RWPE1 (cell line): ENCODE results near the gene SLC5A9.

Experiments
- CTCF ChIA-PET: fragments of 350-600 bp; sonication (Branson Sonifier 250); formaldehyde crosslinking; extraction: SDS; loops from one replicate; lab custom pipeline; 2021; lab: Yijun Ruan, JAX
- POLR2A ChIA-PET: fragments of 400-600 bp; formaldehyde crosslinking; extraction: SDS; loops from one replicate; lab custom pipeline; 2020; ENCODE audit warnings: antibody characterized with exemption; ENCODE audit not compliant: low non-redundant PET; lab: Yijun Ruan, JAX
- DNase-seq: peaks from one replicate; pipeline ENCODE4 v3.0.0; 2012; ENCODE audit warnings: low spot score
- H3K27ac ChIP-seq: fragments of 450-650 bp; 2 replicates; pipeline ENCODE4 v1.5.1; 2017
- TF ChIP-seq, protein P1 (sequence below): fragments of 450-650 bp; conservative IDR thresholded peaks from 2 replicates; pipeline ENCODE4 v1.5.1; 2017; ENCODE audit warnings: low read depth, mild to moderate bottlenecking

SLC5A9 gene

DNA sequence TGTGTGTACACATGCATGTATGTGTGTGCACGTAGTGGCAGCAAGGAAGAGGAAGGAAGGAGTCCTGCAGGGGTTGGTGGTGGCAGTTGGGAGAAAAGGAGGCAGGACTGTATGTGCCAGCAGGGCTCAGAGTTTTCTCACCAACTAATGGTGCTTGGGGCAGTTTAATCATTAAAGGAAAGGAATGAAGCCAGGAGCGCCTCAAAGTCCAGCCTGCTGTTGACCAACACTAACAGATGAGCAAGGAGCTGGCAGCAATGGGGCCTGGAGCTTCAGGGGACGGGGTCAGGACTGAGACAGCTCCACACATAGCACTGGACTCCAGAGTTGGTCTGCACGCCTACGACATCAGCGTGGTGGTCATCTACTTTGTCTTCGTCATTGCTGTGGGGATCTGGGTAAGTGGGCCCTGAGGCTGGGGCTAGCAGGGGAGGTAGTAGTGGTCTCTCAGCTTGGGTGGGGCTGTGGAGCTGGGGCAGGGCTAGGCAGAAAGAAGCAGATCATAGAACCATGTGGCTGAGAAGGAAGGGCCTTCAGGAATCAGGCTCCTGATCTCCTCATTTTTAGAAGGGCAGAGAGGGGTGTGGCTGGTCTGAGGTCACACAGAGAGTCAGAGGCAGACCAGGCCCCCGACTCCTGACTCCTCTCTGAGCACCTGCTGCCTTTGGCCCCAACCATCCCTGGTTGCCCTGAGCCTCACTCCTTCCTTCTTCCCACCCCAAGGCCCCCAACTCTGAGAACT lies at the start of gene SLC5A9:
Gene SLC5A9, plus strand, starts transcription at position 216 of the 742 bp plus-strand sequence. Its CDS starts 21 bp downstream, at position 237.
- TF ChIP-seq, protein P1, sequence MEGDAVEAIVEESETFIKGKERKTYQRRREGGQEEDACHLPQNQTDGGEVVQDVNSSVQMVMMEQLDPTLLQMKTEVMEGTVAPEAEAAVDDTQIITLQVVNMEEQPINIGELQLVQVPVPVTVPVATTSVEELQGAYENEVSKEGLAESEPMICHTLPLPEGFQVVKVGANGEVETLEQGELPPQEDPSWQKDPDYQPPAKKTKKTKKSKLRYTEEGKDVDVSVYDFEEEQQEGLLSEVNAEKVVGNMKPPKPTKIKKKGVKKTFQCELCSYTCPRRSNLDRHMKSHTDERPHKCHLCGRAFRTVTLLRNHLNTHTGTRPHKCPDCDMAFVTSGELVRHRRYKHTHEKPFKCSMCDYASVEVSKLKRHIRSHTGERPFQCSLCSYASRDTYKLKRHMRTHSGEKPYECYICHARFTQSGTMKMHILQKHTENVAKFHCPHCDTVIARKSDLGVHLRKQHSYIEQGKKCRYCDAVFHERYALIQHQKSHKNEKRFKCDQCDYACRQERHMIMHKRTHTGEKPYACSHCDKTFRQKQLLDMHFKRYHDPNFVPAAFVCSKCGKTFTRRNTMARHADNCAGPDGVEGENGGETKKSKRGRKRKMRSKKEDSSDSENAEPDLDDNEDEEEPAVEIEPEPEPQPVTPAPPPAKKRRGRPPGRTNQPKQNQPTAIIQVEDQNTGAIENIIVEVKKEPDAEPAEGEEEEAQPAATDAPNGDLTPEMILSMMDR, result no peak
- no peak for DNase-seq
- CTCF ChIA-PET, result no interaction called here
- H3K27ac ChIP-seq, result no peak within 1 kb of the TSS
- POLR2A ChIA-PET, result no interaction called here

DNA sequence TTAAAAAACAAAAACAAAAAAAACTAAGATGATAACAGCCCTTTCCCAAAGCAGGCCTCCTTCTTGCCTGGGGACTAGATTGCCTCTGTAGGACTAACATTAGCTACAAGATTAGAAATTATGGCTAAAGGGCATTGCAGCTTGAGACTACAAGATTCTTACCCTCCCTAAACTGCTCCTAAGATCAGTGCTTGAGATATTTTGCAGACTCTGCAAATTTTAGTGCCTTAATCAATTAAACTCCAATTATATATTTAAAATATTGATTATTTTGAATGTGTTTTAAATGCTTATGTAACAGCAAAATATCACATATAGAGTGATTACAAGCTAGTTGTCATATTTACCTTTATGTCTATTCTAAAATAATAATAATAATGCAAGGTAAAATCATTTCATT lies 47.4 kb upstream of the SLC5A9 start:
- ChIA-PET POLR2A (no interaction called here), CTCF (no interaction called here)
- TF ChIP-seq, protein P1, result no peak
- DNase-seq, result no peak
- no peak overlapping the region for H3K27ac ChIP-seq

DNA sequence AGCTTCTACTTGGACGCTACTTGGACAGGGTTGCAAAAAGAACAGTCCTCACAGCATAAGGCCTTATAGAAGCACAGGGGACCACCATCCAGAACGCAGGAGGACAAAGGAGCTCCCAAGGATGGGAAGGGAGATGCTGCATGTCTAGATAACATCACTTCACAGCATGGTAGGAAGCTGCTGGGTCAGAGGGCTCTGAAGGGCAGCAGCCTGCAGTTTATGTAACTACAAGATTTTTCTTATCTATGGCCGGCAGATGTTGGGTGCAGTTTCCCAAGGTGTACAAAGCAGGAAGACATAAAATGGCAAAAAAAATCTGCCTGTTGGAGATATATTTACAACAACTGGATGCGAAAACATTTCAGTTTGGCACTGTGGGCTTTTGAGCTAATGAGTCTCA lies 45.3 kb upstream of the SLC5A9 start:
- H3K27ac ChIP-seq, result no peak overlapping the region
- TF ChIP-seq, protein P1, result no peak
- DNase-seq, result no peak
- ChIA-PET CTCF (interaction anchor here (0.7 kb wide), 2 partner anchors 311 to 1249 kb away, joined by 3 to 4 read pairs; no protein-coding TSS in a partner anchor), POLR2A (no interaction called here)

- DNase-seq, result no peak
- TF ChIP-seq, protein P1, result no peak
- ChIA-PET CTCF (no interaction called here), POLR2A (no interaction called here)
- no peak overlapping the region for H3K27ac ChIP-seq
Measured at GRCh38 chr1:48181669-48182367, 40.7 kb upstream of the SLC5A9 start.

- H3K27ac ChIP-seq, result no peak overlapping the region
- CTCF ChIA-PET, result no interaction called here
- POLR2A ChIA-PET, result no interaction called here
- no peak for DNase-seq
- TF ChIP-seq, protein P1, result no peak
Measured at GRCh38 chr1:48182439-48182838, 40.1 kb upstream of the SLC5A9 start.

DNA sequence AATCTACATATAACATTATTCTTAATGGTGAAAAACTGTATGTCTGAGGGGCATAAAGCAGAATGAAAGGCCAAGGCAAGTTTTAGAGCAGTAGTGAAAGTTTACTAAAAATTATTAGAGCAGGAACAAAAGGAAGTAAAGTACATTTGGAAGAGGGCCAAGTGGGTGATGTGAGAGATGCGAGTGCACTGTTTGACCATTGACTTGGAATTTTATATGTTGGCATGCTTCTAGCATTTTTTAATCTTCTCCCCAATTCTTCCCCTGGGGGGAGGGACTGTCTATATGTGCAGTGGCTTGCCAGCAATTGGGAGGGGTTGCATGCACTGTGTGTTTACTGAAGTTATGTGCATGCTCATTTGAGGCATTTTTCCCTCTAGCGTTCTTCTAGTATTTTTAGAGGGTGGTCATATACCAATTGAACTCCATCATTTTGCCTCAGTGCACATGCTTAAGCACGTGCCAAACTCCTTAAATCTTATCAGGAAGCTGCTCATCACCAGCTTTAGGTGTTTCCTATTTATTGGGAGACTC lies 36.1 kb upstream of the SLC5A9 start:
- ChIA-PET POLR2A (no interaction called here), CTCF (interaction anchor here (0.6 kb wide), 1 partner anchor 118 kb away, joined by 3 read pairs; no protein-coding TSS in a partner anchor)
- TF ChIP-seq, protein P1, result no peak
- H3K27ac ChIP-seq, result no peak overlapping the region
- DNase-seq, result no peak
